ENCODE results near the gene ABHD4. TPM values are rescaled to one million over a fixed set of nuclear protein-coding genes. Genes with fewer than 3 reads are reported as not detected.
A peak's percentile ranks its signal among the peaks of the same experiment; 100 is the strongest.

The ABHD4 gene
- total RNA-seq, 1 donor from 2014 or later: 20.0 TPM

GRCh38 chr14:22657861-22658260 lies 59.8 kb downstream of the ABHD4 start:
- ATAC-seq: peak; percentile 52
- no peak for DNase-seq (ENCODE audit: low spot score)

GRCh38 chr14:22658946-22659345 lies 60.8 kb downstream of the ABHD4 start:
- ATAC-seq: no peak

GRCh38 chr14:22660654-22661053 lies 62.6 kb downstream of the ABHD4 start:
- DNase-seq (ENCODE audit: low spot score) (no peak), ATAC-seq (no peak)

More at GRCh38 chr14:22658946-22659345, 60.8 kb downstream of the ABHD4 start:
- no peak for DNase-seq (ENCODE audit: low spot score)

Other genes starting within 250 kb of the ABHD4 start
- gene DAD1, start 9.1 kb upstream of the ABHD4 start, total RNA-seq: 133 TPM
- gene OR6J1, start 46.1 kb downstream of the ABHD4 start, total RNA-seq: not detected
- 71.3 TPM for gene OXA1L, start 168.4 kb downstream of the ABHD4 start, total RNA-seq
- 6.1 TPM for gene SLC7A7, start 217.1 kb downstream of the ABHD4 start, total RNA-seq
- 48.9 TPM for gene MRPL52, start 231.6 kb downstream of the ABHD4 start, total RNA-seq
- 10.9 TPM for gene MMP14, start 238.3 kb downstream of the ABHD4 start, total RNA-seq